T-helper 2 cell treated with Interferon-gamma antibody and Interleukin-4, amounts not matched to agents 5 μg/mL and 100 μg/mL, for 36 hours (primary cell): ENCODE results near the gene LARGE2.
A peak's percentile ranks its signal among the peaks of the same experiment; 100 is the strongest.

ENCODE experiments used
- DNase-seq: peaks from one replicate; pipeline ENCODE4 v3.0.0; 2021; ENCODE audit warnings: low spot score
- H3K27ac Mint-ChIP-seq: one replicate; pipeline ENCODE4 v1.8.0; 2021; ENCODE audit warnings: mild to moderate bottlenecking, mixed read lengths
- H3K27me3 Mint-ChIP-seq: one replicate; pipeline ENCODE4 v1.8.0; 2021; ENCODE audit warnings: low read depth, mixed read lengths
- H3K36me3 Mint-ChIP-seq: one replicate; pipeline ENCODE4 v1.8.0; 2021; ENCODE audit warnings: low read depth, mixed read lengths
- H3K4me1 Mint-ChIP-seq: one replicate; pipeline ENCODE4 v1.8.0; 2021; ENCODE audit warnings: low read depth, mixed read lengths
- H3K4me3 Mint-ChIP-seq: one replicate; pipeline ENCODE4 v1.8.0; 2022; ENCODE audit warnings: mild to moderate bottlenecking, moderate library complexity, mixed read lengths
- H3K9me3 Mint-ChIP-seq: one replicate; pipeline ENCODE4 v1.8.0; 2021; ENCODE audit warnings: mixed read lengths

LARGE2 gene

GRCh38 chr11:45935349-45936064, 13.1 kb downstream of the LARGE2 start:
- no peak overlapping the region for H3K27ac Mint-ChIP-seq
- no peaks in the 10 kb centered on the region for H3K9me3 Mint-ChIP-seq
- peaks cover 19% of the 10 kb centered on the region for H3K36me3 Mint-ChIP-seq
- H3K27me3 Mint-ChIP-seq, result no peaks in the 10 kb centered on the region
- no peak for DNase-seq
- H3K4me3 Mint-ChIP-seq, result no peak overlapping the region
- peaks cover 6% of the 10 kb centered on the region for H3K4me1 Mint-ChIP-seq

GRCh38 chr11:45936511-45937054, 14.1 kb downstream of the LARGE2 start:
- Mint-ChIP-seq H3K9me3 (no peaks in the 10 kb centered on the region), H3K36me3 (peaks cover 19% of the 10 kb centered on the region), H3K27me3 (no peaks in the 10 kb centered on the region), H3K27ac (no peak overlapping the region), H3K4me1 (no peaks in the 10 kb centered on the region), H3K4me3 (no peak overlapping the region)
- DNase-seq, result no peak

DNA sequence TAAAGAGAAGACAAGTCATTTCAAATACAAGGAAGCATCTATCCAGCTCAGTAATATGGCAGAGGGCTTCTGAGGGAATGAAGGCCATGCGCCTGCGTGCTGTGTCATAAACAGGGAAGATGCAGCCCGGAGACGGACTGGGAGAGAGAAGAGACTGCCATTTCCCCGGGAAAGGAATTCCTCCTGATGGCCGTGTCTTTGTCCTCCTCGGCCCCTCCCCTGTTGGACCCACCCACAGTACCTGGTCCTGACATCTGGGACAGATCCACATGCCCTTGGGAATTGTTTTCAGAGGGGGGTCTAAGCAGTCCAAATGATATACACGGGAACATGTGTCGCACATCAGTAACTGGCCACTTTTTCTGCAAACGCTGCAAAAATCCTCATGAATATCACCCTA, 15.5 kb downstream of the LARGE2 start:
- Mint-ChIP-seq H3K4me3 (no peak overlapping the region), H3K27ac (no peak overlapping the region), H3K36me3 (peaks cover 15% of the 10 kb centered on the region), H3K27me3 (no peaks in the 10 kb centered on the region), H3K9me3 (no peaks in the 10 kb centered on the region), H3K4me1 (no peaks in the 10 kb centered on the region)
- DNase-seq, result no peak

DNA sequence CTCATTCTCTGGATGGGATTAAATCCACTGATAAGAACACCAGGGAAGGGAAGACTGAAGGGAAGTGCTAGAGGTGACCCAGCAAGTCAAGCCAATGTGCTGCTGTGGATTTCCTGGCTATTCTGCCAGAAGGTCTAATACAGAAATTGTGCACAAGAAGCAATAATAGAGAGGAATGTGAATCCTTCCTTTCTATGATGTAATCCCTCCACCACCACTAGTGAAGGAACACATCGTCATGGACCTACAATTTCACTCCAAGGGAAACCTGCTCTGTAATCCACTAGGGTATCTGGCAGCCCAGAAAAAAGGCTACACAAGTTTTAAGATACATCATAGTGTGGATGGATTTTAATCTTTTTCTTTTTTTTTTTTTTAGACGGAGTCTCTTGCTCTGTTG, 17.4 kb downstream of the LARGE2 start:
- Mint-ChIP-seq H3K27ac (peak overlapping the region; percentile 26), H3K27me3 (no peaks in the 10 kb centered on the region), H3K4me3 (no peak overlapping the region), H3K4me1 (no peaks in the 10 kb centered on the region), H3K36me3 (peaks cover 13% of the 10 kb centered on the region), H3K9me3 (no peaks in the 10 kb centered on the region)
- no peak for DNase-seq

- H3K9me3 Mint-ChIP-seq, result no peaks in the 10 kb centered on the region
- H3K27me3 Mint-ChIP-seq, result no peaks in the 10 kb centered on the region
- peaks cover 20% of the 10 kb centered on the region for H3K36me3 Mint-ChIP-seq
- DNase-seq, result no peak
- no peak overlapping the region for H3K4me3 Mint-ChIP-seq
- no peaks in the 10 kb centered on the region for H3K4me1 Mint-ChIP-seq
- H3K27ac Mint-ChIP-seq, result peak overlapping the region; percentile 27
Measured at GRCh38 chr11:45941285-45941684, 18.8 kb downstream of the LARGE2 start.

GRCh38 chr11:45942381-45942780, 19.9 kb downstream of the LARGE2 start:
- no peak for DNase-seq
- H3K27me3 Mint-ChIP-seq, result no peaks in the 10 kb centered on the region
- no peak overlapping the region for H3K27ac Mint-ChIP-seq
- peaks cover 20% of the 10 kb centered on the region for H3K36me3 Mint-ChIP-seq
- no peaks in the 10 kb centered on the region for H3K4me1 Mint-ChIP-seq
- no peak overlapping the region for H3K4me3 Mint-ChIP-seq
- H3K9me3 Mint-ChIP-seq, result no peaks in the 10 kb centered on the region

- no peaks in the 10 kb centered on the region for H3K9me3 Mint-ChIP-seq
- H3K4me1 Mint-ChIP-seq, result no peaks in the 10 kb centered on the region
- H3K36me3 Mint-ChIP-seq, result peaks cover 23% of the 10 kb centered on the region
- no peak overlapping the region for H3K4me3 Mint-ChIP-seq
- no peaks in the 10 kb centered on the region for H3K27me3 Mint-ChIP-seq
- no peak for DNase-seq
- H3K27ac Mint-ChIP-seq, result no peak overlapping the region
Measured at GRCh38 chr11:45945397-45945999, 23.0 kb downstream of the LARGE2 start.

DNA sequence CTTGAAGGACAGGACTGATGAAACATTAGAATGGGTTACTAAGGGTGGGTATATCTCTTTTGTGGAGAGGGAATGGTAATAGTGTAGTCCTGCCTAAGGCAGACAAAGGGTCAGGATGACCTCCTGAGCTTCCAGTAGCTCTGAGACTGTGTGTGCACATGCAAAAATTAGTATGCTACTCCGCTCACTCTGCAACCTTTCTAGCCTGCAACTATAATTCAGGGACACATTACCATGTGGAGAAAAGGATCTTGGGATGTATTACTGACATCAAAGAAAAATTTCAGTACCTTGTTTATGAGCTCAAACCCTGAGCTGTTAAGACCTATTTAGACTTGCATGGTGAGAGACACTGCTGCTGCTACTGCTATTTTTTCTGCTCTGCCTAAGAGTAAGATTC, 25.4 kb downstream of the LARGE2 start:
- Mint-ChIP-seq H3K4me3 (no peak overlapping the region), H3K9me3 (no peaks in the 10 kb centered on the region), H3K27me3 (no peaks in the 10 kb centered on the region), H3K27ac (no peak overlapping the region), H3K4me1 (no peaks in the 10 kb centered on the region), H3K36me3 (peaks cover 24% of the 10 kb centered on the region)
- DNase-seq, result no peak

GRCh38 chr11:45948356-45948755, 25.9 kb downstream of the LARGE2 start:
- peaks cover 25% of the 10 kb centered on the region for H3K36me3 Mint-ChIP-seq

DNA sequence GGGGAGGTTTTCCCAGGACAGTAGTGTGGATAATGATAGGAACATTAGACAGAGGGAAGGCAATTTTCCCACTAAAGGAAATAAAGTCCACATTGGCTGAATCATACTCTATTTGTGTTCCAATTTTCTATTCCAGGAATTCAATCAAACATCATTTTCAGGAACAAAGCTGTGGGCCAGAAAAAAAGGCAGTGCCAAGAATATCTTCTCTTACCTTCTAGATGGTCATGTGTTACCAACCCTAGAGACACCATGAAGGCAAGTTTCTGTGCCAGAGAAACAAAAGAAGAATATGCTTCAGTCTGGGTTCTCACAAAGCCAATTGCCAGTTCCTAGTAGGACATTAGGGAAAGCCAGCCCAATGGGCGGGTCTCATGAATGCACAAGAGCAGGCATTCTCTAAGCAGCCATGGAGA, 27.5 kb downstream of the LARGE2 start:
- Mint-ChIP-seq H3K9me3 (no peaks in the 10 kb centered on the region), H3K27ac (no peak overlapping the region), H3K36me3 (peaks cover 23% of the 10 kb centered on the region), H3K4me1 (no peaks in the 10 kb centered on the region), H3K4me3 (no peak overlapping the region), H3K27me3 (no peaks in the 10 kb centered on the region)
- DNase-seq, result no peak

More at GRCh38 chr11:45948356-45948755, 25.9 kb downstream of the LARGE2 start:
- Mint-ChIP-seq H3K27ac (peak overlapping the region; percentile 49), H3K9me3 (no peaks in the 10 kb centered on the region), H3K4me3 (no peak overlapping the region), H3K4me1 (no peaks in the 10 kb centered on the region), H3K27me3 (no peaks in the 10 kb centered on the region)
- no peak for DNase-seq

DNA sequence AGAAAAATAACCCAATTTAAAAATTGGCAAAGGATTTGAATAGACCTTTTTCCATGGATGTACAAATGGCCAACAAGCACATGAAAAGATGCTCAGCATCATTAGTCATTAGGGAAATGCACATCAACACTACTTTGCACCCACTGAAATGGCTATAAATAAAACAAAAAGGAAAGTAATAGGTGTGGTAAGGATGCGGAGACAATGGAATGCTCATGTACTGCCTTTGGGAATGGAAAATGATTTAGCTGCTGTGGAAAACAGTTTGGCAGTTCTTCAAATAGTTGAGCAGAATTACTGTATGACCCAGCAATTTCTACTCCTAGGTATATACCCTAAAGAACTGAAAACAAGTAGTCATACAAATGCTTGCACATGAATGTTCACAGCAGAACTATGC, 37.4 kb downstream of the LARGE2 start:
- no peak overlapping the region for H3K4me3 Mint-ChIP-seq
- H3K27me3 Mint-ChIP-seq, result no peaks in the 10 kb centered on the region
- H3K9me3 Mint-ChIP-seq, result no peaks in the 10 kb centered on the region
- H3K4me1 Mint-ChIP-seq, result peaks cover 8% of the 10 kb centered on the region
- peaks cover 13% of the 10 kb centered on the region for H3K36me3 Mint-ChIP-seq
- no peak for DNase-seq
- H3K27ac Mint-ChIP-seq, result no peak overlapping the region

DNA sequence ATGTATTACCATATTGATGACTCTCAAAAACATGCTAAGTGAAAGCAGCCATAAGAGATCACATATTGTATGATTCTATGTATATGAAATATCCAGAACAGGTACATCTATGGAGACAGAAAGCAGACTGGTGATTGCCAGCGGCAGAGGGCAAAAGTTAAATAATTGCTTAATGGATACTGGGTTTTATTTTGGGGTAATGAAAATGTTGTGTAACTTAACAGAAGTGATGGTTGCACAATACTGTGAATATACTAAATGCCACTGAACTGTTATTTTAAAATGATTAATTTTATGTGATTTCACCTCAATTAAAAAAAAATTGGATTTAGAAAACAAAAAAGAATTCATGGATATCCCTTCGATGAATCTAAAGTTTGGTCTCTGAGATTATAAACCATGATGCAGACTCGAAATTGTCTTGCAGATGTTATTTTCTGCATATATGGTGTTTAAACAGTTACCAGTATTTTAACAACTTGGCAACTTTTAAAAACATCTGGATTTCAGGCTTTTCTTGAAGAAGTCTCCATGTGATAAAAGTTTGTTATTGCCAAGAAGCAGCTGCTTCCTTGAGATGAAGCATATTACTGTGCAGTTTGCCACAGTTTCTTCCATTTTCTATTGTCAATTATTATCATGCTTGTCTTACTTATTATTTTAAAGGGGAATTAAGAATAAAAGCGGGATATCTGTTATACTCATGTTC, 38.1 kb downstream of the LARGE2 start:
- Mint-ChIP-seq H3K27me3 (no peaks in the 10 kb centered on the region), H3K4me3 (no peak overlapping the region), H3K4me1 (peaks cover 8% of the 10 kb centered on the region), H3K27ac (no peak overlapping the region), H3K36me3 (peaks cover 8% of the 10 kb centered on the region), H3K9me3 (no peaks in the 10 kb centered on the region)
- no peak for DNase-seq

GRCh38 chr11:45961751-45962240, 39.3 kb downstream of the LARGE2 start:
- no peaks in the 10 kb centered on the region for H3K27me3 Mint-ChIP-seq
- peaks cover 7% of the 10 kb centered on the region for H3K36me3 Mint-ChIP-seq

GRCh38 chr11:45964911-45965389, 42.5 kb downstream of the LARGE2 start:
- no peak overlapping the region for H3K4me3 Mint-ChIP-seq
- no peaks in the 10 kb centered on the region for H3K27me3 Mint-ChIP-seq
- peak; percentile 31 for DNase-seq
- peaks cover 6% of the 10 kb centered on the region for H3K4me1 Mint-ChIP-seq
- peaks cover 10% of the 10 kb centered on the region for H3K36me3 Mint-ChIP-seq
- no peaks in the 10 kb centered on the region for H3K9me3 Mint-ChIP-seq
- H3K27ac Mint-ChIP-seq, result no peak overlapping the region

More at GRCh38 chr11:45961751-45962240, 39.3 kb downstream of the LARGE2 start:
- H3K4me3 Mint-ChIP-seq, result no peak overlapping the region
- DNase-seq, result no peak
- H3K27ac Mint-ChIP-seq, result no peak overlapping the region
- no peaks in the 10 kb centered on the region for H3K9me3 Mint-ChIP-seq
- H3K4me1 Mint-ChIP-seq, result peaks cover 8% of the 10 kb centered on the region
